H1 (cell line): Measurements from ENCODE around the gene NECTIN1. TPM values are rescaled to one million over a fixed set of nuclear protein-coding genes. Genes with fewer than 3 reads are reported as not detected.

Experiments used
- CTCF ChIA-PET: fragments of 300-600 bp; sonication (Branson Sonifier 250); formaldehyde crosslinking; loops from one replicate; lab custom pipeline; 2021; ENCODE audit not compliant: partially characterized antibody; lab: Charles Lee
- POLR2A ChIA-PET: fragments of 300-600 bp; sonication (Branson Sonifier 250); formaldehyde crosslinking; loops from one replicate; lab custom pipeline; 2021; ENCODE audit warnings: inconsistent platforms; ENCODE audit not compliant: partially characterized antibody; lab: Charles Lee
- DNase-seq, 2 experiments: peaks; one replicate each; pipeline versions ENCODE4 v3.0.0 to v3.0.0-alpha.2; 2010 to 2022; ENCODE audit warnings: low spot score in 2 of 2, low read depth in 1 of 2, mixed read lengths in 1 of 2
- FAIRE-seq: peaks from 2 replicates; lab custom pipeline; 2011; peaks lifted over from hg19 to GRCh38; lab: Jason Lieb, UNC
- H2AFZ ChIP-seq: 2 replicates; pipeline ENCODE4 v1.8.1; 2012; ENCODE audit warnings: low read length, inconsistent platforms
- H2AK5ac ChIP-seq: 2 replicates; pipeline ENCODE4 v1.6.1; 2013; ENCODE audit warnings: low read depth, low read length
- H2BK120ac ChIP-seq: replicated peaks from 2 replicates; pipeline ENCODE3; 2013; ENCODE audit warnings: low read depth, low read length, inconsistent platforms
- H2BK12ac ChIP-seq: 2 replicates; pipeline ENCODE4 v1.6.1; 2013; ENCODE audit warnings: low read depth, low read length
- H2BK15ac ChIP-seq: 2 replicates; pipeline ENCODE4 v1.6.1; 2013; ENCODE audit warnings: low read length
- H2BK20ac ChIP-seq: 2 replicates; pipeline ENCODE4 v1.6.1; 2013; ENCODE audit warnings: low read length
- H2BK5ac ChIP-seq: 2 replicates; pipeline ENCODE4 v1.6.1; 2013; ENCODE audit warnings: low read depth, low read length
- H3K14ac ChIP-seq: 2 replicates; pipeline ENCODE4 v1.6.1; 2013; ENCODE audit warnings: inconsistent platforms; ENCODE audit not compliant: insufficient read length
- H3K18ac ChIP-seq: 2 replicates; pipeline ENCODE4 v1.6.1; 2013; ENCODE audit warnings: low read length; ENCODE audit errors: extremely low read depth
- H3K23ac ChIP-seq: 2 replicates; pipeline ENCODE4 v1.6.1; 2013; ENCODE audit warnings: inconsistent platforms; ENCODE audit not compliant: insufficient read length
- H3K23me2 ChIP-seq: 2 replicates; pipeline ENCODE4 v1.6.1; 2013; ENCODE audit warnings: low read depth, low read length
- H3K27ac ChIP-seq: 2 replicates; pipeline ENCODE4 v1.6.1; 2011; ENCODE audit warnings: low read depth, low read length, inconsistent platforms
- H3K27me3 ChIP-seq, 4 experiments: replicated peaks in 1 of 4; 1 replicate in 1 of 4; 2 replicates in 3 of 4; pipeline versions ENCODE4 v1.6.1 to v1.8.1; 2011 to 2013; ENCODE audit warnings: low read length in 3 of 4, mild to moderate bottlenecking in 3 of 4, inconsistent platforms in 2 of 4, mixed read lengths in 2 of 4, moderate library complexity in 1 of 4; ENCODE audit not compliant: control insufficient read depth in 3 of 4, insufficient read depth in 3 of 4; ENCODE audit errors: extremely low read depth in 1 of 4
- H3K36me3 ChIP-seq, 4 experiments: 2 replicates each; pipeline versions ENCODE4 v1.6.1 to v1.8.1; 2011 to 2013; ENCODE audit warnings: mild to moderate bottlenecking in 4 of 4, low read length in 3 of 4, moderate library complexity in 2 of 4, control low read depth in 1 of 4, inconsistent platforms in 1 of 4; ENCODE audit not compliant: insufficient read depth in 4 of 4, control insufficient read depth in 2 of 4
- H3K4ac ChIP-seq: replicated peaks from 2 replicates; pipeline ENCODE3; 2013; ENCODE audit warnings: low read length, low read depth, mixed read lengths, inconsistent platforms; ENCODE audit not compliant: insufficient read length
- H3K4me1 ChIP-seq, 4 experiments: replicated peaks in 1 of 4; 1 replicate in 1 of 4; 2 replicates in 3 of 4; pipeline versions ENCODE4 v1.6.1 to v1.8.1; 2011 to 2013; ENCODE audit warnings: low read length in 3 of 4, inconsistent platforms in 2 of 4, mixed read lengths in 1 of 4; ENCODE audit not compliant: insufficient read depth in 4 of 4, control insufficient read depth in 3 of 4
- H3K4me2 ChIP-seq, 2 experiments: 2 replicates each; pipeline versions ENCODE4 v1.6.1 to v1.8.1; 2011 to 2013; ENCODE audit warnings: low read depth in 2 of 2, low read length in 2 of 2, control low read depth in 1 of 2, inconsistent platforms in 1 of 2, mild to moderate bottlenecking in 1 of 2; ENCODE audit not compliant: insufficient read depth in 1 of 2
- H3K4me3 ChIP-seq, 4 experiments: fragments of 200-600, 300-600 bp in 1 of 4; sonication (generic), shearing (Covaris generic), sonication (Bioruptor Twin) in 1 of 4; 2 replicates each; pipeline versions ENCODE4 v1.5.1 to v1.8.1; 2011 to 2016; ENCODE audit warnings: low read length in 4 of 4, low read depth in 3 of 4, control low read depth in 2 of 4, inconsistent platforms in 2 of 4, mild to moderate bottlenecking in 2 of 4, mixed read lengths in 1 of 4, moderate library complexity in 1 of 4; ENCODE audit not compliant: insufficient read depth in 2 of 4; ENCODE audit errors: extremely low read depth in 1 of 4
- H3K56ac ChIP-seq: replicated peaks from 2 replicates; pipeline ENCODE3; 2013; ENCODE audit warnings: low read depth, mild to moderate bottlenecking, mixed read lengths, low read length, inconsistent platforms; ENCODE audit not compliant: insufficient read length
- H3K79me1 ChIP-seq: 2 replicates; pipeline ENCODE4 v1.6.1; 2013; ENCODE audit warnings: low read depth, low read length, control low read depth
- H3K79me2 ChIP-seq, 2 experiments: 2 replicates each; pipeline versions ENCODE4 v1.6.1 to v1.8.1; 2012 to 2013; ENCODE audit warnings: low read length in 2 of 2, mild to moderate bottlenecking in 2 of 2, inconsistent platforms in 1 of 2; ENCODE audit not compliant: insufficient read depth in 2 of 2, control insufficient read depth in 1 of 2
- H3K9ac ChIP-seq, 4 experiments: replicated peaks in 1 of 4; 1 replicate in 1 of 4; 2 replicates in 3 of 4; pipeline versions ENCODE4 v1.6.1 to v1.8.1; 2011 to 2013; ENCODE audit warnings: low read depth in 3 of 4, low read length in 3 of 4, control low read depth in 2 of 4, mild to moderate bottlenecking in 2 of 4, moderate library complexity in 2 of 4, inconsistent platforms in 1 of 4; ENCODE audit errors: extremely low read depth in 1 of 4
- H3K9me3 ChIP-seq, 2 experiments: 2 replicates each; pipeline versions ENCODE4 v1.6.1 to v1.8.1; 2012 to 2013; ENCODE audit warnings: mild to moderate bottlenecking in 2 of 2, moderate library complexity in 2 of 2, control low read depth in 1 of 2, inconsistent platforms in 1 of 2, low read depth in 1 of 2, low read length in 1 of 2, mixed read lengths in 1 of 2; ENCODE audit not compliant: insufficient read depth in 2 of 2
- H4K20me1 ChIP-seq, 2 experiments: replicated peaks in 1 of 2; 2 replicates each; pipeline versions ENCODE3 to v1.8.1; 2011 to 2013; ENCODE audit warnings: inconsistent platforms in 2 of 2, low read length in 2 of 2, mild to moderate bottlenecking in 1 of 2; ENCODE audit not compliant: insufficient read depth in 2 of 2, control insufficient read depth in 1 of 2
- H4K5ac ChIP-seq: 2 replicates; pipeline ENCODE4 v1.6.1; 2013; ENCODE audit warnings: low read length, low read depth, mixed read lengths, inconsistent platforms; ENCODE audit not compliant: insufficient read length
- H4K8ac ChIP-seq: 2 replicates; pipeline ENCODE4 v1.8.0; 2013; ENCODE audit warnings: mild to moderate bottlenecking, moderate library complexity, low read length, inconsistent platforms; ENCODE audit not compliant: insufficient read depth; ENCODE audit errors: extremely low read depth
- H4K91ac ChIP-seq: replicated peaks from 2 replicates; pipeline ENCODE3; 2013; ENCODE audit warnings: low read length, mixed read lengths, inconsistent platforms; ENCODE audit not compliant: insufficient read length
- CHD2 ChIP-seq: IDR thresholded peaks from 2 replicates; pipeline ENCODE4 v1.6.1; 2012; ENCODE audit warnings: low read length, improper control_type of control experiment
- EP300 ChIP-seq, 2 experiments: IDR thresholded peaks; 1 replicate in 1 of 2; 2 replicates in 1 of 2; pipeline ENCODE4 v1.6.1; 2011 to 2012; ENCODE audit warnings: low read depth in 2 of 2, low read length in 2 of 2, mild to moderate bottlenecking in 2 of 2, borderline replicate concordance in 1 of 2, inconsistent platforms in 1 of 2, moderate library complexity in 1 of 2
- KDM4A ChIP-seq: IDR thresholded peaks from one replicate; pipeline ENCODE4 v1.7.1; 2012; ENCODE audit warnings: low read depth, mild to moderate bottlenecking, moderate library complexity, low read length, inconsistent platforms; ENCODE audit not compliant: severe bottlenecking
- PHF8 ChIP-seq: fragments of 200-600 bp; sonication (generic); conservative IDR thresholded peaks from 2 replicates; pipeline ENCODE4 v1.7.1; 2012; ENCODE audit warnings: low read depth, mild to moderate bottlenecking, inconsistent platforms, low read length, moderate library complexity
- RAD21 ChIP-seq, 2 experiments: IDR thresholded peaks in 1 of 2; conservative IDR thresholded peaks in 1 of 2; 2 replicates each; pipeline ENCODE4 v1.6.1; 2011; ENCODE audit warnings: low read depth in 2 of 2, low read length in 2 of 2, improper control_type of control experiment in 1 of 2, inconsistent platforms in 1 of 2, mild to moderate bottlenecking in 1 of 2, moderate library complexity in 1 of 2
- RFX5 ChIP-seq: IDR thresholded peaks from 2 replicates; pipeline ENCODE4 v1.6.1; 2011; ENCODE audit warnings: low read depth, low read length, improper control_type of control experiment, borderline replicate concordance
- RNF2 ChIP-seq: fragments of 200-900, 300-1000 bp; sonication (generic); IDR thresholded peaks from 2 replicates; pipeline ENCODE4 v1.7.1; 2016; ENCODE audit warnings: borderline replicate concordance, low read depth, mild to moderate bottlenecking, antibody characterized with exemption, low read length; ENCODE audit not compliant: poor library complexity, severe bottlenecking; ENCODE audit errors: missing control alignments
- SP1 ChIP-seq: IDR thresholded peaks from 2 replicates; pipeline ENCODE4 v1.6.1; 2011; ENCODE audit warnings: low read depth, low read length
- SP2 ChIP-seq: IDR thresholded peaks from 2 replicates; pipeline ENCODE4 v1.6.1; 2012; ENCODE audit warnings: mild to moderate bottlenecking, low read length, inconsistent platforms
- WGBS, 2 experiments: shearing (Covaris generic) in 1 of 2; methylation state at CpG; one replicate each; pipeline versions ENCODE4 v1.1.6 to v1.1.7; 2013 to 2015; ENCODE audit warnings: low lambda C conversion rate in 2 of 2, mixed read lengths in 2 of 2, inconsistent platforms in 1 of 2, low coverage in 1 of 2, missing lambda C conversion rate in 1 of 2; ENCODE audit not compliant: insufficient replicate concordance in 2 of 2, insufficient coverage in 1 of 2, insufficient read length in 1 of 2; ENCODE audit errors: extremely low coverage in 1 of 2, missing lambda C conversion rate in 1 of 2; 5-methylcytosine and 5-hydroxymethylcytosine counted together
- polyA plus RNA-seq, 7 experiments: library from polyadenylated mRNA; depleted of rRNA in 3 of 7; stranded (reverse) in 5 of 7; unstranded in 2 of 7; fragments of >200 nt in 5 of 7; fragments of 200-250 nt in 2 of 7; gene quantifications; 1 replicate in 5 of 7; 2 replicates in 1 of 7; 4 replicates in 1 of 7; pipeline versions ENCODE4 v1.2.1 to v1.2.3, GENCODE V29; 2011 to 2013; ENCODE audit warnings: missing spikeins in 2 of 7, mixed read lengths in 2 of 7
- total RNA-seq: library from RNA; stranded (reverse); fragmentation: NEBNext Ultra II Directional; extraction: Animal tissue kit (Norgen Biotek cat#: 25700); gene quantifications from 2 replicates; pipeline ENCODE4 v1.2.1, GENCODE V29; 2021
- TF ChIP-seq, protein P1 (sequence below): IDR thresholded peaks from 2 replicates; pipeline ENCODE4 v1.6.1; 2012; ENCODE audit warnings: low read length, inconsistent platforms

Gene NECTIN1
- total and polyA plus RNA-seq, 2 of the 8 experiments (the other 6 are each of a cell fraction or from before 2014, with no cell fraction given): 43.2 to 97.7 TPM

DNA sequence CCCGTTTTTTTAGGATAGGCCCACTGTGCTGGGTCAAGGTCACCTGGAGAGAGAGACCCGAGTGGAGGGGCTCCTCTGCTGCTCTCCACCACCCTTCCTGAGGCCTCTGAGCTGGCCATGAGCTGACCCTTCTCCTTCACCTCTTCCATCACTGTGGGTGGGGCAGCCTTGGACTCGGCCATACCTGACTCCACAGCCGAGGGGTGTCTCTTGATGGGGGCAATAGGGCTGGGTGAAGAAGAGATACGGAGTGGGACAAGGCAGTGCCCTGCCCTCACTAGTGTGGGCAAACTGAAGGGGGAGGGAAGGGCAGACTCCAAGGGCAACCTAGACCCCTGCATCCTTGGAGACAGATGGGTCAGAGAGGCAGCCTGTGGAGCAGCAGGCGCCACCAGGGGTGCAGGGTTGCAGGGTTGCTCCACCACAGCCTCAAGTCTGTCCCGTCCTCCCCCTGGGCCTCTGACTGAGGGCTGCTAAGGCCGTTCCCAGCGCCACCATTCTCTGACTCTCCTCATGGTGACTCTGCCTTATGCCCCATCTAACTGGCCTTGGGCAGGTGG lies 20.1 kb upstream of the NECTIN1 start:
- H2AK5ac ChIP-seq: no peak overlapping the region
- ChIA-PET POLR2A (no interaction called here), CTCF (interaction anchor here (0.9 to 2.9 kb wide), 4 partner anchors 9 to 359 kb away, joined by 3 to 9 read pairs (median 7); no protein-coding TSS in a partner anchor)
- no peak overlapping the region for H4K8ac ChIP-seq
- H3K4me1 ChIP-seq: no peaks in the 10 kb centered on the region; a peak in 1 of 7 replicates
- peaks cover 0 to 12% (median 2%) of the 10 kb centered on the region in 4 experiments; a peak in 2 of 7 replicates for H3K27me3 ChIP-seq
- H3K4ac ChIP-seq: no peak overlapping the region
- FAIRE-seq (no peak), DNase-seq (no peak)
- H3K79me1 ChIP-seq: no peaks in the 10 kb centered on the region
- no peaks in the 10 kb centered on the region for H3K79me2 ChIP-seq
- H2AFZ ChIP-seq: no peak overlapping the region
- no peak overlapping the region for H3K9ac ChIP-seq
- H4K5ac ChIP-seq: no peak overlapping the region
- no peak overlapping the region for H2BK12ac ChIP-seq
- no peaks in the 10 kb centered on the region for H3K36me3 ChIP-seq
- 80% methylated on average over 9 of the region's 9 CpGs; no CpG with 5 or more reads in 1 of the 2 experiments for WGBS, 2 experiments
- H4K91ac ChIP-seq: no peak overlapping the region
- H3K14ac ChIP-seq: no peak overlapping the region
- no peak overlapping the region for H3K56ac ChIP-seq
- H3K23ac ChIP-seq: no peak overlapping the region
- no peaks in the 10 kb centered on the region for H4K20me1 ChIP-seq
- no peak overlapping the region for H3K18ac ChIP-seq
- no peaks in the 10 kb centered on the region for H3K9me3 ChIP-seq
- no peak overlapping the region for H2BK15ac ChIP-seq
- H2BK20ac ChIP-seq: no peak overlapping the region
- no peak overlapping the region for H3K4me2 ChIP-seq
- H3K4me3 ChIP-seq: no peak overlapping the region
- H2BK120ac ChIP-seq: no peak overlapping the region
- H3K23me2 ChIP-seq: no peaks in the 10 kb centered on the region
- no peak overlapping the region for H3K27ac ChIP-seq
- no peak overlapping the region for H2BK5ac ChIP-seq
- TF ChIP-seq RFX5 (no peak), RAD21 (IDR thresholded peaks at IDR 0.05 in 1 of 2, conservative IDR thresholded peaks at IDR 0.05 in 1 of 2; ENCODE audit: low read depth in 2 of 2, low read length in 2 of 2) (no peak), RNF2 (no peak), SP1 (no peak), CHD2 (no peak), PHF8 (no peak), KDM4A (no peak), SP2 (no peak), EP300 (IDR thresholded peaks at IDR 0.05; ENCODE audit: borderline replicate concordance in 1 of 2, low read depth in 2 of 2, low read length in 2 of 2) (no peak)
- TF ChIP-seq, protein P1, sequence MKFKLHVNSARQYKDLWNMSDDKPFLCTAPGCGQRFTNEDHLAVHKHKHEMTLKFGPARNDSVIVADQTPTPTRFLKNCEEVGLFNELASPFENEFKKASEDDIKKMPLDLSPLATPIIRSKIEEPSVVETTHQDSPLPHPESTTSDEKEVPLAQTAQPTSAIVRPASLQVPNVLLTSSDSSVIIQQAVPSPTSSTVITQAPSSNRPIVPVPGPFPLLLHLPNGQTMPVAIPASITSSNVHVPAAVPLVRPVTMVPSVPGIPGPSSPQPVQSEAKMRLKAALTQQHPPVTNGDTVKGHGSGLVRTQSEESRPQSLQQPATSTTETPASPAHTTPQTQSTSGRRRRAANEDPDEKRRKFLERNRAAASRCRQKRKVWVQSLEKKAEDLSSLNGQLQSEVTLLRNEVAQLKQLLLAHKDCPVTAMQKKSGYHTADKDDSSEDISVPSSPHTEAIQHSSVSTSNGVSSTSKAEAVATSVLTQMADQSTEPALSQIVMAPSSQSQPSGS: no peak
